Measurements from ENCODE around the gene CEP250.
"Not testable (repeated sequence)": the region's sequence is repeated elsewhere in the genome, so short reads cannot be mapped to it uniquely, and the experiment has no call there.

CEP250 gene

DNA sequence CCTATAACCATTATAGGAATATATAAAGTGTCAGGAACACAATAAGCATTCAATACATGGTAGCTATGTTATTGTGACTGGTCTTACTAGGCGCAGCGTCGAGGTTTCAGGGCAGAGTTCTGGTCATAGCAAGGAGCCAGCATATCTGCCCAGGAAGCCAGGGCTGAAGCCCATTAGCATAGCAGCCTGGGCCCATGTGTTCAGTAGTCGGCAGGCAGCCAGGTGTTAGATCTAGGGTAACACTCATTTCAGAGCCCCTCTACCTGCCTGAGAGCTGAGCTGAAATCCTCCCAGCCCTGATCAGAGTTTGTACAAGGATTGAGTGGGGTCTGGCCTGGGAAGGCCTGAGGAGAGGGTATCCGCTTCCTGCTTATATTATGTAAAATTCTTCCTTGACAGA lies 41.9 kb downstream of the CEP250 start:
- peak; percentile 27 for DNase-seq

DNA sequence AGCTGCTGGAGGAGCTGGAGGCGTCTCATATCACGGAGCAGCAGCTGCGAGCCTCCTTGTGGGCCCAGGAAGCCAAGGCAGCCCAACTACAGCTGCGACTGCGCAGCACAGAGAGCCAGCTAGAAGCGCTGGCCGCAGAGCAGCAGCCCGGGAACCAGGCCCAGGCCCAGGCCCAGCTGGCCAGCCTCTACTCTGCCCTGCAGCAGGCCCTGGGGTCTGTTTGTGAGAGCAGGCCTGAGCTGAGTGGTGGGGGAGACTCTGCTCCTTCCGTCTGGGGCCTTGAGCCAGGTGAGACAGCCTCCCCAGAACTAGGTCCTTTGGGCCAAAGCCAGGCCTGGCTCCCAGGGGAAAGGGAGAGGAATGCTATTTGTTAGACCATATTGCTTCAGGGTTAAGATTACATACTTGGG lies 42.4 kb downstream of the CEP250 start:
- peak; percentile 43 for DNase-seq

DNA sequence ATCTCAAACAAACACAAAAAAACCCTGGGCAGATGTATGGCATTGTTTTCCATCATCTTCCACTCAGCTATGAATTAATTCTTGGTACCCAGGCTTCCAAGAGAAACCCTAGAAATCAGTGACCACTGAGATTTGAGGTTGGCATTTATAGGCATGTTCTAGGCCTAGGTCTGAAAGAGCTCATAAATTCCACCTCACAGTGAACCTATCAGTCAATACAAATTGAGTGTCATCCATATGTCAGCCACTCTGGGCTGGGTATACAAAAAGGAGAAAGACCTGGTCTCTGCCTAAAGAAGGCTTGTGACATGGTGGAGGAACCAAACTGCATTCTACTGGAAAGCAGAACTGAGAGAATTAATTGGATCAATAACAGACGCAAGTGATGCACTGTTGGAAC lies 43.9 kb downstream of the CEP250 start:
- no peak for DNase-seq

- DNase-seq = no peak
These were observed 47.0 kb downstream of the CEP250 start for GRCh38 chr20:35502352-35502751.

DNA sequence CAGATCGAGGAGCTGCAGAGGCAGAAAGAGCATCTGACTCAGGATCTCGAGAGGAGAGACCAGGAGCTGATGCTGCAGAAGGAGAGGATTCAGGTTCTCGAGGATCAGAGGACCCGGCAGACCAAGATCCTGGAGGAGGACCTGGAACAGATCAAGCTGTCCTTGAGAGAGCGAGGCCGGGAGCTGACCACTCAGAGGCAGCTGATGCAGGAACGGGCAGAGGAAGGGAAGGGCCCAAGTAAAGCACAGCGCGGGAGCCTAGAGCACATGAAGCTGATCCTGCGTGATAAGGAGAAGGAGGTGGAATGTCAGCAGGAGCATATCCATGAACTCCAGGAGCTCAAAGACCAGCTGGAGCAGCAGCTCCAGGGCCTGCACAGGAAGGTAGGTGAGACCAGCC lies 47.9 kb downstream of the CEP250 start:
- no peak for DNase-seq

DNA sequence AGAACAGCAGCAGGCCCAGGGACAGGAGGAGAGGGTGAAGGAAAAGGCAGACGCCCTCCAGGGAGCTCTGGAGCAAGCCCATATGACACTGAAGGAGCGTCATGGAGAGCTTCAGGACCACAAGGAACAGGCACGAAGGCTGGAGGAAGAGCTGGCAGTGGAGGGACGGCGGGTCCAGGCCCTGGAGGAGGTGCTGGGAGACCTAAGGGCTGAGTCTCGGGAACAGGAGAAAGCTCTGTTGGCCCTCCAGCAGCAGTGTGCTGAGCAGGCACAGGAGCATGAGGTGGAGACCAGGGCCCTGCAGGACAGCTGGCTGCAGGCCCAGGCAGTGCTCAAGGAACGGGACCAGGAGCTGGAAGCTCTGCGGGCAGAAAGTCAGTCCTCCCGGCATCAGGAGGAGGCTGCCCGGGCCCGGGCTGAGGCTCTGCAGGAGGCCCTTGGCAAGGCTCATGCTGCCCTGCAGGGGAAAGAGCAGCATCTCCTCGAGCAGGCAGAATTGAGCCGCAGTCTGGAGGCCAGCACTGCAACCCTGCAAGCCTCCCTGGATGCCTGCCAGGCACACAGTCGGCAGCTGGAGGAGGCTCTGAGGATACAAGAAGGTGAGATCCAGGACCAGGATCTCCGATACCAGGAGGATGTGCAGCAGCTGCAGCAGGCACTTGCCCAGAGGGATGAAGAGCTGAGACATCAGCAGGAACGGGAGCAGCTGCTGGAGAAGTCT lies 48.6 kb downstream of the CEP250 start:
- DNase-seq = no peak

GRCh38 chr20:35504751-35505150 lies 49.4 kb downstream of the CEP250 start:
- DNase-seq = no peak

- no peak for DNase-seq
These were observed 50.8 kb downstream of the CEP250 start for GRCh38 chr20:35506179-35506578.

- DNase-seq = no peak
These were observed 51.7 kb downstream of the CEP250 start for GRCh38 chr20:35506872-35507638.

DNA sequence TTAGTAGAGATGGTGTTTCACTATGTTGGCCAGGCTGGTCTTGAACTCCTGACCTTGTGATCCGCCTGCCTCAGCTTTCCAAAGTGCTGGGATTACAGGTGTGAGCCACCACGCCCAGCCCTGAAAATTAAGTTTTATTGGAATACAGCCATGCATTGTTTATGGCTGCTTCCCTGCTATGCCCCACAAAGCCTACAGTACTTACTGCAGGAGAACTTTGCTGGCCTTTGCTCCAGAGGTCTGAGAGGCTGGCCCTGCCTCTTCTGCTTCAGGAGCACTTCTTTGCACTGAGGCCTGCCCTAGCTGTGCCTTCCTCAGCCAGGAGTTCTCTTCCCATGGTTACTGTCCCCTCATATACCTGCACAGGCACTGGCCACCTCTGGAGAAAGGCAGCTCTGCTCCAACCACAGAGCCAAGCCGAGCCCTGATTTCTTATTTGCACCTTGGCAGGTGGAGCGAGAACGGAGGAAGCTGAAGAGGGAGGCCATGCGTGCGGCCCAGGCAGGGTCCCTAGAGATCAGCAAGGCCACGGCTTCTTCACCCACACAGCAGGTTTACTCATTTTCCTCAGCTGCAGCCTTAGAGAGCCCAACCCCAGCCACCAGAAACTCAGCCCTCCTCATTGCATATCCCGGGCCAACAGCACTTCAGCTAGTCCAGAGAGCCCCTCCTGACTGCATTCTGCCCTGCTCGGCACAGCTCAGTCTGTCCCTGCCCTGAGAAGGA lies 53.3 kb downstream of the CEP250 start:
- DNase-seq = no peak

DNA sequence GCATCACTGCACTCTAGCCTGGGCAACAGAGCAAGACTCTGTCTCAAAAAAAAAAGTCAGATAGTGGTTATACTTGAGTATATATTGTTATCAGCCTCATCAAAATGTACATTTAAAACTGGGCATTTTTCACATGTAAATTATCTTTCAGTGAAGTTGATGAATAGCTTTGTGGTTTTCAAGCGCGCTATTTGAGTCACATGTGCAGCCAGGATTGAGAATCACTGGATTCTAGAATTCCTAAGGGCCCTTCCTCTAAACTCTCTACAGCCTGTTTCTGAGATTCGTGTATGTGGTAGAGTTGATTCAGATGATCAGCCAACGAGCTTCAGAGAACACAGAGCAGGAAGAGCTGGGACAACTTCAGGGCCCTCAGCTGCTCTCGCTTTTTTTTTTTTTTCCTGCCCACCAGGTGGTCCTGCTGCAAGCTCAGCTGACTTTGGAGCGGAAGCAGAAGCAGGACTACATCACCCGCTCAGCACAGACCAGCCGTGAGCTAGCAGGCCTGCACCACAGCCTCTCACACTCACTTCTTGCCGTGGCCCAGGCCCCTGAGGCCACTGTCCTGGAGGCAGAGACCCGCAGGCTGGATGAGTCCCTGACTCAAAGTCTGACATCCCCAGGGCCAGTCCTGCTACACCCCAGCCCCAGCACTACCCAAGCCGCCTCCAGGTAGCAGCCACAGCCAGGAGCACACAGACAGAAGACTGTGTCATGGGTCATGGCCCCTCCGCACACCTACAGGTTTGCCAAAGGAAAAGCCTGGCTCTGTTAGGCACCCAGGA lies 55.7 kb downstream of the CEP250 start:
- no peak for DNase-seq

DNA sequence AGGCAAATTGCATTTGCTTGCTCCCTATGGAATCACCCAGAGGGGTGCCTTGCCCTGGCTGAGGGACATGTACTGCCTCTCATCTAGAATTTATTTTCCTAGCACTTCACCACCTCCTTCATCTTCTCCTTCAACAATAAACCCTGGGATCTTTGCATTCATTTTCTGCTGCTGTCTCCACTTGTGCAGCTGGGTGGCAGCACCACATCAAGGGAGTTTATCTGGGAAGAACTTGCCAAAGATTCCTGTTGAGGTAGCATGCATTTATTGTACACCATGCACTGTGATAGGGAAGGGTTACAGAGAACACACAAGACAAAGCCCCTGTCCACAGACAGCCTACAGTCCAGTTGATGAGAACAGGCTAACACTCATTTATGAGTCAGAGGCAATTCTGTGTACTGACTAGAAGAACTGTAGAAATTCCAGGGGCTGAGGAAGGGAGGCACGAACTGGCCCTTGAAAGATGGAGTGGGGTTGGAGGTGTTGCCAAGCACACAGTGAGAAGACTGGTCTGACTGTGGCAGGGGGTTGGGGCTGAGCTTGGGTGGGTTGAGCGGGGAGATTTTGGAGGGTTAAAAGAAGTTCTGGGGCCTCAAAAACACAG lies 56.5 kb downstream of the CEP250 start:
- peak; percentile 33 for DNase-seq

DNA sequence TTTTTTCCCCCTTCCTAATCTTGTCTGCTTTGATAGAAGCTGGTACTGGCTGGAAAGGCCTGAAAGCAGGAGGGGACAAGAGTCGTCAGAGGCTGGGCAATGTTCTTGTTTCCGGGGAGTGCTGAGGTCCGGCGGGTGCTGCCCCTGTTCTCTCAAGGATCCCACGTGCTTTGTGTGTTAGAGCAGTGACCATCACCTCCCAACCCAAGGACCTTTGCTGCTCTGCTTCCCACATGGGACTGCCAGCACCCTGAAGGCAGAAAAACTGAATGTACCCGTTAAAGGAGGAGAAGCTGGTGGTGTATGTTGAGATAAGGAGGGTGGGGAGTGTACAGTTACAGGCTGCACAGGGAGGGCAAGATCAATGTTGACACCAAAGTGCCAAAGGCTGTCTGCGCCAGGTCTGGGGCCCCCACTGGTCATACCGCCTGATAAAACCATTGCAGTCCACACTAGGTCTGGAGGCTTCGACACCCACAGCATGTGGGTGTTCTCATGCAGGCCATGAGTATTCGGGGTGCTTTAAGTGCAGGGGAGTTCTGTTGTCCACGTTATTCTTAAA lies 59.1 kb downstream of the CEP250 start:
- no peak for DNase-seq

DNA sequence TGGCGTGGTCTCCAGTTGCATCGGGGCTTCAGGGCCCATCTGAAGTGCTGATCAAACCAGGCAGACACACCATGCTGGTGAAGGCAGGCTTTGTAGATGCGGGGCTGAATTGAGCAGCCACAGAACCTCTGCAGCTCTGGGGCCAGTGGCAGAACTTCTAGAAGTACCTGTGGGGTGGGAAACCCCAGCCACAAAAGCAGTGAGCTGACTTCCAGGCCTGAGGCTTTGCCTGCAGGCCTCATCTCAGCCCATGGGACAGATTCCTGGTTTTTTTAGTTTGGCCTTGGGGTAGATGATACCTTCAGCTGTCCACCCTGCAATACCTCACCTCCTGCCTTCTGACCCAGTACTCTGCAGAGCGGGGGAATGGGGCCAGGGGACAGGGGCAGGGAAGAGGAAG lies 59.9 kb downstream of the CEP250 start:
- DNase-seq = no peak

GRCh38 chr20:35515949-35516645 lies 60.7 kb downstream of the CEP250 start:
- no peak for DNase-seq

- DNase-seq = no peak
These were observed 61.7 kb downstream of the CEP250 start for GRCh38 chr20:35517125-35517524.

GRCh38 chr20:35517767-35518166 lies 62.4 kb downstream of the CEP250 start:
- not testable (repeated sequence) for DNase-seq

- no peak for DNase-seq
These were observed 63.6 kb downstream of the CEP250 start for GRCh38 chr20:35518955-35519354.

GRCh38 chr20:35523298-35523888 lies 68.0 kb downstream of the CEP250 start:
- no peak for DNase-seq

DNA sequence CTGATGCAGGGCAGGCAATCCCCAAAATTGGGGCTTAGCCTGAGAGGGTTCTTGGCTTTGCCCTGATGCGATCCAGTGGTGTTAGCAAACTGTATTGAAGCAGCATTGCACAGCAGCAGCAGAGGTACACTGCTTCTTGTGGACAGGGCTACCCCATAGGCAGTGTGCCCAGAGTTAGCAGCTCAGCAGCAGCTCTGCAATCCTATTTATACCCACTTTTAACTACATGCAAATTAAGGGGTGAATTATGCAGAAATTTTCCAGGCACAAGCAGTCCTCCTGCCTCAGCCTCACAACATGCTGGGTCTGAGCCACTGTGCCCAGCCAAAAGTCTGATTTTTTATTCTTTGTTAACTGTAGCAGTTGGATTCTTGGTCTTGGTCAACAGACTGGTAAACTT lies 70.2 kb downstream of the CEP250 start:
- no peak for DNase-seq

GRCh38 chr20:35527122-35527769 lies 71.8 kb downstream of the CEP250 start:
- peak; percentile 87 for DNase-seq

Measured in NCI-H2171 (cell line).